HCT116 (cell line): ENCODE measurements around the gene AK2. TPM values are rescaled to one million over a fixed set of nuclear protein-coding genes. Genes with fewer than 3 reads are reported as not detected.
"Not testable (repeated sequence)": the region's sequence is repeated elsewhere in the genome, so short reads cannot be mapped to it uniquely, and the experiment has no call there.

ENCODE experiments used
- ATAC-seq: fragments of 200-7000 bp; cut with Tn5 transposase; 2 replicates; pipeline ENCODE4 v1.9.1; 2020; ENCODE audit warnings: mild to moderate bottlenecking, moderate library complexity
- BruUV-seq: library from RNA; stranded (reverse); fragments of 400-500 nt; replicated peaks from 2 replicates; lab custom pipeline; 2021; lab: Mats Ljungman, UMichigan
- CTCF ChIA-PET: fragments of 300-600 bp; sonication (Branson Sonifier 250); formaldehyde crosslinking; loops from one replicate; lab custom pipeline; 2021; ENCODE audit warnings: antibody characterized with exemption; lab: Charles Lee
- POLR2A ChIA-PET: fragments of 300-600, 350-600 bp; sonication (Branson Sonifier 250); formaldehyde crosslinking; loops from one replicate; lab custom pipeline; 2021; ENCODE audit warnings: antibody characterized with exemption; lab: Charles Lee
- RAD21 ChIA-PET, 2 experiments: fragments of 300-600 bp; sonication (Branson Sonifier 250); formaldehyde crosslinking; loops; one replicate each; lab custom pipeline; 2023; ENCODE audit warnings: low total read pairs in 2 of 2; ENCODE audit not compliant: uncharacterized antibody in 2 of 2, unreplicated experiment in 2 of 2, low non-redundant PET in 1 of 2; lab: Charles Lee
- DNase-seq: peaks from one replicate; pipeline ENCODE4 v3.0.0-alpha.2; 2010; ENCODE audit warnings: low read depth, low spot score
- H2AFZ ChIP-seq: fragments of 200-600 bp; shearing (Covaris generic), sonication (generic); 2 replicates; pipeline ENCODE4 v1.6.1; 2017; ENCODE audit warnings: low read depth, mixed run types, mixed read lengths, antibody characterized with exemption, low read length; ENCODE audit not compliant: poor library complexity, severe bottlenecking
- H3K27ac ChIP-seq: 2 replicates; pipeline ENCODE4 v1.5.1; 2012; ENCODE audit warnings: low read depth, low read length
- H3K27me3 ChIP-seq: fragments of 200-600 bp; sonication (generic); 2 replicates; pipeline ENCODE4 v1.6.1; 2016; ENCODE audit warnings: mixed run types, low read length, mixed read lengths; ENCODE audit not compliant: insufficient read depth
- H3K36me3 ChIP-seq, 2 experiments: fragments of 200-500 bp in 1 of 2; fragments of 200-600 bp in 1 of 2; sonication (Bioruptor generic) in 1 of 2; sonication (generic) in 1 of 2; 2 replicates each; pipeline versions ENCODE4 v1.5.1 to v1.6.1; 2014 to 2016; ENCODE audit warnings: low read length in 2 of 2, inconsistent platforms in 1 of 2, mixed read lengths in 1 of 2, mixed run types in 1 of 2; ENCODE audit not compliant: insufficient read depth in 2 of 2, control insufficient read depth in 1 of 2
- H3K4me1 ChIP-seq, 2 experiments: fragments of 200-600 bp in 1 of 2; sonication (generic) in 1 of 2; 2 replicates each; pipeline versions ENCODE4 v1.5.1 to v1.6.1; 2012 to 2017; ENCODE audit warnings: low read length in 2 of 2, inconsistent platforms in 1 of 2, mild to moderate bottlenecking in 1 of 2, mixed read lengths in 1 of 2, mixed run types in 1 of 2, moderate library complexity in 1 of 2; ENCODE audit not compliant: insufficient read depth in 2 of 2, control insufficient read depth in 1 of 2
- H3K4me2 ChIP-seq: fragments of 200-600 bp; sonication (generic); 2 replicates; pipeline ENCODE4 v1.6.1; 2017; ENCODE audit warnings: mixed run types, low read length, mixed read lengths
- H3K4me3 ChIP-seq, 2 experiments: fragments of 200-600 bp in 1 of 2; sonication (generic) in 1 of 2; replicated peaks in 1 of 2; 2 replicates each; pipeline ENCODE4 v1.5.1; 2011 to 2016; ENCODE audit warnings: low read length in 2 of 2, control low read depth in 1 of 2, low read depth in 1 of 2, mild to moderate bottlenecking in 1 of 2, mixed read lengths in 1 of 2, mixed run types in 1 of 2
- H3K79me2 ChIP-seq: fragments of 200-600 bp; sonication (generic); 2 replicates; pipeline ENCODE4 v1.6.1; 2017; ENCODE audit warnings: mild to moderate bottlenecking, mixed run types, low read length, moderate library complexity, mixed read lengths; ENCODE audit not compliant: insufficient read depth
- H3K9ac ChIP-seq: fragments of 200-600 bp; sonication (generic); 2 replicates; pipeline ENCODE4 v1.6.1; 2016; ENCODE audit warnings: low read length, mixed read lengths
- H3K9me2 ChIP-seq: fragments of 200-600 bp; sonication (generic), shearing (Covaris generic); 2 replicates; pipeline ENCODE4 v1.6.1; 2017; ENCODE audit warnings: mixed run types, mild to moderate bottlenecking, moderate library complexity; ENCODE audit not compliant: insufficient read depth
- H3K9me3 ChIP-seq, 2 experiments: fragments of 200-500 bp in 1 of 2; fragments of 200-600 bp in 1 of 2; sonication (Bioruptor generic) in 1 of 2; sonication (generic) in 1 of 2; 2 replicates each; pipeline ENCODE4 v1.6.1; 2014 to 2017; ENCODE audit warnings: low read length in 2 of 2, mixed read lengths in 2 of 2, inconsistent platforms in 1 of 2, low read depth in 1 of 2, mild to moderate bottlenecking in 1 of 2, mixed run types in 1 of 2, moderate library complexity in 1 of 2; ENCODE audit not compliant: control insufficient read depth in 1 of 2, insufficient read depth in 1 of 2
- H4K20me1 ChIP-seq: fragments of 200-600 bp; sonication (generic), shearing (Covaris generic); 2 replicates; pipeline ENCODE4 v1.6.1; 2017; ENCODE audit warnings: mixed run types, mild to moderate bottlenecking, moderate library complexity; ENCODE audit not compliant: insufficient read depth
- ATF3 ChIP-seq: IDR thresholded peaks from 2 replicates; pipeline ENCODE4 v1.6.1; 2012
- CBX3 ChIP-seq: IDR thresholded peaks from 2 replicates; pipeline ENCODE4 v1.6.1; 2012; ENCODE audit warnings: low read depth
- CEBPB ChIP-seq: IDR thresholded peaks from 2 replicates; pipeline ENCODE4 v1.6.1; 2012; ENCODE audit warnings: low read depth
- CTCF ChIP-seq, 3 experiments: fragments of 200-600 bp in 1 of 3; sonication (generic) in 1 of 3; IDR thresholded peaks in 2 of 3; conservative IDR thresholded peaks in 1 of 3; 2 replicates each; pipeline ENCODE4 v1.5.1; 2012 to 2017; ENCODE audit warnings: low read depth in 2 of 3, low read length in 2 of 3, antibody characterized with exemption in 1 of 3, borderline replicate concordance in 1 of 3, control low read depth in 1 of 3, mild to moderate bottlenecking in 1 of 3, mixed read lengths in 1 of 3, mixed run types in 1 of 3, moderate library complexity in 1 of 3; ENCODE audit not compliant: insufficient read depth in 1 of 3
- EGR1 ChIP-seq: IDR thresholded peaks from 2 replicates; pipeline ENCODE4 v1.6.1; 2012; ENCODE audit warnings: low read depth
- ELF1 ChIP-seq: IDR thresholded peaks from 2 replicates; pipeline ENCODE4 v1.6.1; 2012; ENCODE audit warnings: low read depth, borderline replicate concordance
- EZH2 ChIP-seq: fragments of 200-600 bp; sonication (generic); IDR thresholded peaks from 2 replicates; pipeline ENCODE4 v1.6.1; 2017; ENCODE audit warnings: antibody characterized with exemption, mixed run types
- EZH2phosphoT487 ChIP-seq: fragments of 200-600 bp; IDR thresholded peaks from 2 replicates; pipeline ENCODE4 v1.6.1; 2018; ENCODE audit warnings: antibody characterized with exemption, borderline replicate concordance
- FOSL1 ChIP-seq: IDR thresholded peaks from 2 replicates; pipeline ENCODE4 v1.6.1; 2012; ENCODE audit warnings: low read depth
- MAX ChIP-seq: IDR thresholded peaks from 2 replicates; pipeline ENCODE4 v1.6.1; 2012
- POLR2A ChIP-seq: IDR thresholded peaks from 2 replicates; pipeline ENCODE4 v1.7.0; 2011; ENCODE audit warnings: borderline replicate concordance; ENCODE audit not compliant: insufficient read depth, insufficient read length; ENCODE audit errors: extremely low read depth
- RAD21 ChIP-seq: IDR thresholded peaks from 2 replicates; pipeline ENCODE4 v1.6.1; 2012; ENCODE audit warnings: low read depth, mild to moderate bottlenecking
- SIN3A ChIP-seq: IDR thresholded peaks from 2 replicates; pipeline ENCODE4 v1.6.1; 2012; ENCODE audit warnings: low read depth
- SP1 ChIP-seq: IDR thresholded peaks from 2 replicates; pipeline ENCODE4 v1.6.1; 2012; ENCODE audit warnings: low read depth
- SRF ChIP-seq: IDR thresholded peaks from 2 replicates; pipeline ENCODE4 v1.6.1; 2012; ENCODE audit warnings: low read depth
- TCF7L2 ChIP-seq: IDR thresholded peaks from 2 replicates; pipeline ENCODE4 v1.7.0; 2011; ENCODE audit warnings: borderline replicate concordance, inconsistent platforms; ENCODE audit not compliant: insufficient read depth, insufficient read length; ENCODE audit errors: extremely low read depth
- YY1 ChIP-seq: IDR thresholded peaks from 2 replicates; pipeline ENCODE4 v1.6.1; 2011; ENCODE audit warnings: low read length, low read depth, moderate library complexity, mild to moderate bottlenecking; ENCODE audit not compliant: insufficient replicate concordance; ENCODE audit errors: extremely low read depth
- ZBTB33 ChIP-seq: IDR thresholded peaks from 2 replicates; pipeline ENCODE4 v1.6.1; 2011; ENCODE audit warnings: mild to moderate bottlenecking, low read length, moderate library complexity; ENCODE audit not compliant: insufficient replicate concordance; ENCODE audit errors: extremely low read depth
- ZNF274 ChIP-seq: fragments of 200-500 bp; sonication (Bioruptor generic); IDR thresholded peaks from 2 replicates; pipeline ENCODE4 v1.6.1; 2014; ENCODE audit warnings: mild to moderate bottlenecking, low read depth, low read length, inconsistent platforms
- intact Hi-C: fragments of 100-400 bp; cut with micrococcal nuclease; formaldehyde crosslinking; loops from 2 replicates; pipeline ENCODE4 v1.10.0; 2022
- total RNA-seq: library from RNA; stranded (reverse); gene quantifications from one replicate; pipeline ENCODE4 v1.2.1, GENCODE V29; 2021; ENCODE audit not compliant: unreplicated experiment

Gene AK2
- total RNA-seq, 1 experiment from 2014 or later, result 233 TPM

- H3K27me3 ChIP-seq, ATAC-seq, H3K36me3 ChIP-seq, DNase-seq, BruUV-seq, H3K9ac ChIP-seq, H3K4me1 ChIP-seq, H3K4me2 ChIP-seq, H3K9me2 ChIP-seq, H3K27ac ChIP-seq, H3K79me2 ChIP-seq, RAD21 ChIA-PET, H2AFZ ChIP-seq, CTCF ChIA-PET, H3K9me3 ChIP-seq, H3K4me3 ChIP-seq, H4K20me1 ChIP-seq, POLR2A ChIA-PET, intact Hi-C loops: not testable (repeated sequence)
Observed at GRCh38 chr1:33066477-33066876, 29.8 kb upstream of the AK2 start.

GRCh38 chr1:33065301-33065700, 28.6 kb upstream of the AK2 start:
- Histone ChIP-seq H3K4me3 (no peak overlapping the region), H3K9ac (no peak overlapping the region), H3K27me3 (no peaks in the 10 kb centered on the region), H3K4me2 (no peak overlapping the region), H2AFZ (no peak overlapping the region), H3K9me2 (no peaks in the 10 kb centered on the region), H3K4me1 (no peaks in the 10 kb centered on the region), H3K79me2 (no peaks in the 10 kb centered on the region), H3K27ac (no peak overlapping the region), H3K36me3 (no peaks in the 10 kb centered on the region), H4K20me1 (no peaks in the 10 kb centered on the region), H3K9me3 (peaks cover 0 to 5% of the 10 kb centered on the region in 2 experiments; a peak in 1 of 4 replicates)
- intact Hi-C loops, result no loop called here
- no peak for DNase-seq
- ChIA-PET CTCF (no interaction called here), RAD21 (no interaction called here), POLR2A (no interaction called here)
- no TSS peak for BruUV-seq
- no peak for ATAC-seq
- TF ChIP-seq ZNF274 (no peak), ELF1 (no peak), SRF (no peak), ATF3 (no peak), EZH2phosphoT487 (no peak), TCF7L2 (no peak), RAD21 (no peak), SIN3A (no peak), MAX (no peak), YY1 (no peak), ZBTB33 (no peak), FOSL1 (no peak), CTCF (IDR thresholded peaks at IDR 0.05 in 2 of 3, conservative IDR thresholded peaks at IDR 0.05 in 1 of 3; ENCODE audit: borderline replicate concordance in 1 of 3, insufficient read depth in 1 of 3, low read depth in 2 of 3, low read length in 2 of 3) (no peak), POLR2A (no peak), CEBPB (no peak), EZH2 (no peak), CBX3 (no peak), EGR1 (no peak), SP1 (no peak)
